ENCODE results near the gene HCK.
"Not testable (repeated sequence)": the region's sequence is repeated elsewhere in the genome, so short reads cannot be mapped to it uniquely, and the experiment has no call there.

Gene HCK

GRCh38 chr20:32029561-32029960 is 22.5 kb upstream of the HCK start:
- no peak for TF ChIP-seq SUZ12 (IDR thresholded peaks at IDR 0.05; ENCODE audit: extremely low read depth, insufficient read depth, insufficient read length)
- TF ChIP-seq YY1 (IDR thresholded peaks at IDR 0.05; ENCODE audit: insufficient read depth, insufficient read length), result no peak
- TF ChIP-seq ZNF274 (IDR thresholded peaks at IDR 0.05; ENCODE audit: low read depth, low read length), result no peak
- peaks cover 7% of the 10 kb centered on the region for H3K4me1 ChIP-seq (ENCODE audit: insufficient read depth, insufficient read length)
- DNase-seq (ENCODE audit: low read depth, low spot score), result no peak

GRCh38 chr20:32031007-32031958 is 20.8 kb upstream of the HCK start:
- TF ChIP-seq SUZ12 (IDR thresholded peaks at IDR 0.05; ENCODE audit: extremely low read depth, insufficient read depth, insufficient read length), result no peak
- no peak for TF ChIP-seq YY1 (IDR thresholded peaks at IDR 0.05; ENCODE audit: insufficient read depth, insufficient read length)
- H3K36me3 ChIP-seq (ENCODE audit: insufficient read depth, insufficient read length, low read length), result no peaks in the 10 kb centered on the region
- H3K9me3 ChIP-seq (ENCODE audit: insufficient read depth, low read length), result no peaks in the 10 kb centered on the region; the same call in 1 of the 2 replicates
- H3K4me1 ChIP-seq (ENCODE audit: insufficient read depth, insufficient read length), result peaks cover 7% of the 10 kb centered on the region
- no peaks in the 10 kb centered on the region for H3K27me3 ChIP-seq (ENCODE audit: insufficient read depth, insufficient read length)
- H3K9ac ChIP-seq (ENCODE audit: insufficient read length, low read depth), result no peak overlapping the region
- DNase-seq (ENCODE audit: low read depth, low spot score), result peak; percentile 89
- H3K4me3 ChIP-seq (ENCODE audit: insufficient read length, low read depth), result no peak overlapping the region

More at GRCh38 chr20:32029561-32029960, 22.5 kb upstream of the HCK start:
- Histone ChIP-seq H3K36me3 (ENCODE audit: insufficient read depth, insufficient read length, low read length) (no peaks in the 10 kb centered on the region), H3K9ac (ENCODE audit: insufficient read length, low read depth) (no peak overlapping the region), H3K4me3 (ENCODE audit: insufficient read length, low read depth) (no peak overlapping the region), H3K9me3 (ENCODE audit: insufficient read depth, low read length) (no peaks in the 10 kb centered on the region; the same call in 1 of the 2 replicates), H3K27me3 (ENCODE audit: insufficient read depth, insufficient read length) (no peaks in the 10 kb centered on the region)

GRCh38 chr20:32033316-32033715 is 18.7 kb upstream of the HCK start:
- no peaks in the 10 kb centered on the region for H3K36me3 ChIP-seq (ENCODE audit: insufficient read depth, insufficient read length, low read length)
- DNase-seq (ENCODE audit: low read depth, low spot score), result no peak
- H3K27me3 ChIP-seq (ENCODE audit: insufficient read depth, insufficient read length), result no peaks in the 10 kb centered on the region
- no peak overlapping the region for H3K4me3 ChIP-seq (ENCODE audit: insufficient read length, low read depth)
- H3K4me1 ChIP-seq (ENCODE audit: insufficient read depth, insufficient read length), result peaks cover 7% of the 10 kb centered on the region
- H3K9me3 ChIP-seq (ENCODE audit: insufficient read depth, low read length), result no peaks in the 10 kb centered on the region; the same call in 1 of the 2 replicates
- no peak overlapping the region for H3K9ac ChIP-seq (ENCODE audit: insufficient read length, low read depth)
- no peak for TF ChIP-seq ZNF274 (IDR thresholded peaks at IDR 0.05; ENCODE audit: low read depth, low read length)
- TF ChIP-seq SUZ12 (IDR thresholded peaks at IDR 0.05; ENCODE audit: extremely low read depth, insufficient read depth, insufficient read length), result no peak
- no peak for TF ChIP-seq YY1 (IDR thresholded peaks at IDR 0.05; ENCODE audit: insufficient read depth, insufficient read length)

DNA sequence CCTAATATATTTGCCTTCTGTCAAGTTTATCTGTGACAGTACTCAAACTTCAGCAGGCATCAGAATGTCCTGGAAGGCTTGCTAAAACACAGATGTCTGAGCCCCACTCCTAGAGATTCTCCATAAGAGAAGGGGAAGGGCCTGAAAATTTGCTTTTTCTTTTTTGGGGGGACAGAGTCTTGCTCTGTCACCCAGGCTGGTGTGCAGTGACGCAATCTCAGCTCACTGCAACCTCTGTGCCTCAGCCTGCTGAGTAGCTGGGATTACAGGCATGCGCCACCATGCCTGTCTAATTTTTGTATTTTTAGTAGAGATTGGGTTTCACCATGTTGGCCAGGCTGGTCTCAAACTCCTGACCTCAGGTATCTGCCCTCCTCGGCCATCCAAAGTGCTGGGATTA is 18.3 kb upstream of the HCK start:
- not testable (repeated sequence) for H3K36me3 ChIP-seq (ENCODE audit: insufficient read depth, insufficient read length, low read length); H3K27me3 ChIP-seq (ENCODE audit: insufficient read depth, insufficient read length); H3K9ac ChIP-seq (ENCODE audit: insufficient read length, low read depth); H3K4me3 ChIP-seq (ENCODE audit: insufficient read length, low read depth); DNase-seq (ENCODE audit: low read depth, low spot score); H3K9me3 ChIP-seq (ENCODE audit: insufficient read depth, low read length); H3K4me1 ChIP-seq (ENCODE audit: insufficient read depth, insufficient read length)

- TF ChIP-seq YY1 (IDR thresholded peaks at IDR 0.05; ENCODE audit: insufficient read depth, insufficient read length) (no peak), ZNF274 (IDR thresholded peaks at IDR 0.05; ENCODE audit: low read depth, low read length) (no peak), SUZ12 (IDR thresholded peaks at IDR 0.05; ENCODE audit: extremely low read depth, insufficient read depth, insufficient read length) (no peak)
- no peak for DNase-seq (ENCODE audit: low read depth, low spot score)
- Histone ChIP-seq H3K9ac (ENCODE audit: insufficient read length, low read depth) (no peak overlapping the region), H3K27me3 (ENCODE audit: insufficient read depth, insufficient read length) (no peaks in the 10 kb centered on the region), H3K4me3 (ENCODE audit: insufficient read length, low read depth) (no peak overlapping the region), H3K36me3 (ENCODE audit: insufficient read depth, insufficient read length, low read length) (no peaks in the 10 kb centered on the region), H3K9me3 (ENCODE audit: insufficient read depth, low read length) (no peaks in the 10 kb centered on the region; the same call in 1 of the 2 replicates), H3K4me1 (ENCODE audit: insufficient read depth, insufficient read length) (peaks cover 7% of the 10 kb centered on the region)
Observed at GRCh38 chr20:32034581-32035425, 17.2 kb upstream of the HCK start.

- DNase-seq (ENCODE audit: low read depth, low spot score), result no peak
- Histone ChIP-seq H3K36me3 (ENCODE audit: insufficient read depth, insufficient read length, low read length) (no peaks in the 10 kb centered on the region), H3K9me3 (ENCODE audit: insufficient read depth, low read length) (no peaks in the 10 kb centered on the region; the same call in 1 of the 2 replicates), H3K9ac (ENCODE audit: insufficient read length, low read depth) (no peak overlapping the region), H3K27me3 (ENCODE audit: insufficient read depth, insufficient read length) (no peaks in the 10 kb centered on the region), H3K4me3 (ENCODE audit: insufficient read length, low read depth) (no peak overlapping the region), H3K4me1 (ENCODE audit: insufficient read depth, insufficient read length) (peaks cover 7% of the 10 kb centered on the region)
- TF ChIP-seq YY1 (IDR thresholded peaks at IDR 0.05; ENCODE audit: insufficient read depth, insufficient read length), result no peak
- no peak for TF ChIP-seq ZNF274 (IDR thresholded peaks at IDR 0.05; ENCODE audit: low read depth, low read length)
- TF ChIP-seq SUZ12 (IDR thresholded peaks at IDR 0.05; ENCODE audit: extremely low read depth, insufficient read depth, insufficient read length), result no peak
Observed at GRCh38 chr20:32035426-32035779, 16.6 kb upstream of the HCK start.

DNA sequence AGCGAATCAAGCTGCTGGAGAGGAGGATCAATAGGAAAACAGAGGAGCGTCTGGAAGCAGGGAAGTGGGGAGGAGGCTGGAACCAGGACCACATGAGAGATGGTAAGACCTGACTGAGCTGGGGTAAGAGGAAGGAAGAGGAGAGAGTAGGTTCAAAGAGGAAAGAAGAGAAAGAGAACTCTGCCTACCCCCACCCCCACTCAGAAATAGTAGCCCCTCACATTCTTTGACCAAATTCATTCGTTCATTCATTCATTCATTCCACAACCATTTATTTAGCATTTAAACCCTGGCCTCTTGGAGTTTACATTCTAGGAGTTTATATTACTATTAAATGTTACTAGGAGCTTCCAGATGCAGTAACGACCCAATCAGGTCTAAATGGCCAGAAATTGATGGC is 15.8 kb upstream of the HCK start:
- TF ChIP-seq YY1 (IDR thresholded peaks at IDR 0.05; ENCODE audit: insufficient read depth, insufficient read length), result no peak
- no peak for TF ChIP-seq ZNF274 (IDR thresholded peaks at IDR 0.05; ENCODE audit: low read depth, low read length)
- TF ChIP-seq SUZ12 (IDR thresholded peaks at IDR 0.05; ENCODE audit: extremely low read depth, insufficient read depth, insufficient read length), result no peak
- Histone ChIP-seq H3K9me3 (ENCODE audit: insufficient read depth, low read length) (no peaks in the 10 kb centered on the region), H3K36me3 (ENCODE audit: insufficient read depth, insufficient read length, low read length) (no peaks in the 10 kb centered on the region), H3K27me3 (ENCODE audit: insufficient read depth, insufficient read length) (no peaks in the 10 kb centered on the region), H3K4me1 (ENCODE audit: insufficient read depth, insufficient read length) (peaks cover 4% of the 10 kb centered on the region), H3K4me3 (ENCODE audit: insufficient read length, low read depth) (no peak overlapping the region), H3K9ac (ENCODE audit: insufficient read length, low read depth) (no peak overlapping the region)
- no peak for DNase-seq (ENCODE audit: low read depth, low spot score)
